SK-N-SH treated with all-trans-retinoic acid at 6 μM for 48 hours (cell line): ENCODE measurements around the gene PTEN.

Source experiments
- ATAC-seq: fragments of 200-7000 bp; cut with Tn5 transposase; 3 replicates; pipeline ENCODE4 v1.9.1; 2020; ENCODE audit warnings: mild to moderate bottlenecking, moderate library complexity
- ARNTL ChIP-seq: fragments of 450-650 bp; formaldehyde crosslinking; IDR thresholded peaks from 2 replicates; pipeline ENCODE4 v1.5.0; 2020; ENCODE audit warnings: low read depth, mild to moderate bottlenecking, moderate library complexity, borderline replicate concordance
- BACH2 ChIP-seq: fragments of 250-450 bp; sonication (Bioruptor Pico); IDR thresholded peaks from 2 replicates; pipeline ENCODE4 v1.9.0; 2021; ENCODE audit warnings: mild to moderate bottlenecking, borderline replicate concordance
- CREB5 ChIP-seq: fragments of 250-450 bp; sonication (Bioruptor Pico); IDR thresholded peaks from 2 replicates; pipeline ENCODE4 v1.5.1; 2020; ENCODE audit warnings: low read depth, mild to moderate bottlenecking, moderate library complexity
- CSDC2 ChIP-seq: fragments of 250-450 bp; sonication (Bioruptor Pico); IDR thresholded peaks from 2 replicates; pipeline ENCODE4 v1.5.0; 2020; ENCODE audit warnings: mild to moderate bottlenecking, moderate library complexity
- CSRNP3 ChIP-seq: fragments of 250-450 bp; sonication (Bioruptor Pico); IDR thresholded peaks from 2 replicates; pipeline ENCODE4 v1.5.1; 2021; ENCODE audit warnings: mild to moderate bottlenecking, moderate library complexity
- ESRRG ChIP-seq: fragments of 250-450 bp; sonication (Bioruptor Pico); IDR thresholded peaks from 2 replicates; pipeline ENCODE4 v1.6.1; 2021; ENCODE audit warnings: mild to moderate bottlenecking
- GLIS3 ChIP-seq: fragments of 250-450 bp; sonication (Bioruptor Pico); IDR thresholded peaks from 2 replicates; pipeline ENCODE4 v1.5.0; 2020; ENCODE audit warnings: mild to moderate bottlenecking, moderate library complexity
- ISL1 ChIP-seq: fragments of 250-450 bp; sonication (Bioruptor Pico); IDR thresholded peaks from 2 replicates; pipeline ENCODE4 v2.1.2; 2022; ENCODE audit warnings: mild to moderate bottlenecking, moderate library complexity
- OSR1 ChIP-seq: fragments of 250-450 bp; sonication (Bioruptor Pico); IDR thresholded peaks from 2 replicates; pipeline ENCODE4 v1.8.0; 2022; ENCODE audit warnings: moderate library complexity, mild to moderate bottlenecking, inconsistent platforms
- PATZ1 ChIP-seq: fragments of 250-450 bp; sonication (Bioruptor Pico); IDR thresholded peaks from 2 replicates; pipeline ENCODE4 v1.8.0; 2020; ENCODE audit warnings: mild to moderate bottlenecking, moderate library complexity, borderline replicate concordance
- POU6F1 ChIP-seq: fragments of 250-450 bp; sonication (Bioruptor Pico); IDR thresholded peaks from 2 replicates; pipeline ENCODE4 v1.8.0; 2021; ENCODE audit warnings: low read depth, mild to moderate bottlenecking, moderate library complexity, borderline replicate concordance
- RARB ChIP-seq: fragments of 250-450 bp; sonication (Bioruptor Pico); IDR thresholded peaks from 2 replicates; pipeline ENCODE4 v1.8.0; 2021; ENCODE audit warnings: mild to moderate bottlenecking, moderate library complexity
- SNAI2 ChIP-seq: fragments of 250-450 bp; sonication (Bioruptor Pico); IDR thresholded peaks from 2 replicates; pipeline ENCODE4 v1.5.0; 2020; ENCODE audit warnings: mild to moderate bottlenecking, moderate library complexity
- TCF4 ChIP-seq: fragments of 250-450 bp; sonication (Bioruptor Pico); IDR thresholded peaks from 2 replicates; pipeline ENCODE4 v1.8.0; 2021; ENCODE audit warnings: mild to moderate bottlenecking, moderate library complexity, borderline replicate concordance
- TOX ChIP-seq: fragments of 250-450 bp; sonication (Bioruptor Pico); IDR thresholded peaks from 2 replicates; pipeline ENCODE4 v1.8.0; 2021; ENCODE audit warnings: mild to moderate bottlenecking, moderate library complexity, borderline replicate concordance
- TSHZ2 ChIP-seq: fragments of 250-450 bp; sonication (Bioruptor Pico); IDR thresholded peaks from 2 replicates; pipeline ENCODE4 v1.5.0; 2020; ENCODE audit warnings: mild to moderate bottlenecking, moderate library complexity
- ZC3H10 ChIP-seq: fragments of 250-450 bp; sonication (Bioruptor Pico); IDR thresholded peaks from 2 replicates; pipeline ENCODE4 v1.5.1; 2021; ENCODE audit warnings: mild to moderate bottlenecking, moderate library complexity
- ZFP3 ChIP-seq: fragments of 250-450 bp; sonication (Bioruptor Pico); IDR thresholded peaks from 2 replicates; pipeline ENCODE4 v1.5.0; 2020; ENCODE audit warnings: mild to moderate bottlenecking, moderate library complexity
- ZFP30 ChIP-seq: fragments of 450-650 bp; formaldehyde crosslinking; IDR thresholded peaks from 2 replicates; pipeline ENCODE4 v1.5.0; 2022; ENCODE audit warnings: mild to moderate bottlenecking, moderate library complexity
- ZNF565 ChIP-seq: fragments of 450-650 bp; formaldehyde crosslinking; conservative IDR thresholded peaks from 2 replicates; pipeline ENCODE4 v1.5.0; 2020; ENCODE audit warnings: low read depth, mild to moderate bottlenecking, moderate library complexity
- ZNF70 ChIP-seq: fragments of 450-650 bp; formaldehyde crosslinking; IDR thresholded peaks from 2 replicates; pipeline ENCODE4 v1.5.0; 2020; ENCODE audit warnings: mild to moderate bottlenecking, moderate library complexity
- ZNF8 ChIP-seq: fragments of 450-650 bp; formaldehyde crosslinking; IDR thresholded peaks from 2 replicates; pipeline ENCODE4 v1.5.0; 2020; ENCODE audit warnings: mild to moderate bottlenecking, moderate library complexity

The PTEN gene

GRCh38 chr10:87916515-87916914 is 53.1 kb downstream of the PTEN start:
- ATAC-seq, result peak; percentile 22; the same call in 1 of the 3 replicates
- TF ChIP-seq PATZ1 (CRISPR knock-in tag) (no peak), CSRNP3 (no peak), ZNF565 (no peak), RARB (CRISPR knock-in tag) (no peak), SNAI2 (CRISPR knock-in tag) (no peak), OSR1 (CRISPR knock-in tag) (no peak), ISL1 (CRISPR knock-in tag) (no peak), ZNF8 (no peak), BACH2 (CRISPR knock-in tag) (no peak), GLIS3 (CRISPR knock-in tag) (no peak), ZFP3 (CRISPR knock-in tag) (no peak), CREB5 (CRISPR knock-in tag) (no peak), TOX (no peak), ZC3H10 (CRISPR knock-in tag) (no peak), ZFP30 (CRISPR knock-in tag) (no peak), ESRRG (no peak), CSDC2 (CRISPR knock-in tag) (no peak), POU6F1 (CRISPR knock-in tag) (no peak), TCF4 (CRISPR knock-in tag) (no peak), TSHZ2 (CRISPR knock-in tag) (no peak)

- TF ChIP-seq TCF4 (CRISPR knock-in tag) (no peak), ZNF70 (no peak), ZFP30 (CRISPR knock-in tag) (no peak), RARB (CRISPR knock-in tag) (no peak), ZNF565 (no peak), ZC3H10 (CRISPR knock-in tag) (no peak), ESRRG (no peak), SNAI2 (CRISPR knock-in tag) (no peak), CREB5 (CRISPR knock-in tag) (no peak), ZNF8 (no peak), ARNTL (CRISPR knock-in tag) (no peak), GLIS3 (CRISPR knock-in tag) (no peak), TOX (no peak), CSRNP3 (no peak), ISL1 (CRISPR knock-in tag) (no peak)
- ATAC-seq, result no peak
These were observed 54.9 kb downstream of the PTEN start for GRCh38 chr10:87918254-87918859.
